ENCODE data around the gene DUSP5. TPM values are rescaled to one million over a fixed set of nuclear protein-coding genes. Genes with fewer than 3 reads are reported as not detected.
"Not testable (repeated sequence)": the region's sequence is repeated elsewhere in the genome, so short reads cannot be mapped to it uniquely, and the experiment has no call there.

DUSP5 gene
- total RNA-seq, 4 donors from 2014 or later, result 0.75 to 2.8 (median 2.5) TPM; not detected in 1

DNA sequence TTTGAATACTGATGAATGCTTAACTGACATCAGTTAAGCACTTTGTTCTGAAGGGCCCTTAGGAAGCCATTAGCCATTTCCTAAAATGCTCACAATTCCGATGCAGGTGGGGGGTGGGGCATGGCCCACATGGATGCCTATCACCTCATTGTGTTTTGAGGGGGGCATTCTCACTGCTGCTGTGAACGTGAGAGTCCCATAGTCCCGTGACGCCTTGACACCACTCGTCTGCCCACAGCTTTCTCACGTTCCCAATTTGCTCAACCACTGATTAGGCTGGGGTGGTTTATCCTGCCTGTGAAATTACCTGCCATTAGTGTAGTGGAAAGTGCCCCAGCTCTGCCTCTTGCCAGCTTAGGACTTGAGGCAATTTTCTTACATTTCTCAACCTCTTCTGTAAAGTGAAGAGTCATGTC, 31.9 kb downstream of the DUSP5 start:
- Histone ChIP-seq H3K4me3 (no peak overlapping the region), H3K9me3 (no peaks in the 10 kb centered on the region), H3K4me1 (no peaks in the 10 kb centered on the region), H3K27me3 (peaks cover 13 to 14% (median 13%) of the 10 kb centered on the region in 3 donors), H3K27ac (no peak overlapping the region), H3K36me3 (no peaks in the 10 kb centered on the region)
- TF ChIP-seq, protein P1, sequence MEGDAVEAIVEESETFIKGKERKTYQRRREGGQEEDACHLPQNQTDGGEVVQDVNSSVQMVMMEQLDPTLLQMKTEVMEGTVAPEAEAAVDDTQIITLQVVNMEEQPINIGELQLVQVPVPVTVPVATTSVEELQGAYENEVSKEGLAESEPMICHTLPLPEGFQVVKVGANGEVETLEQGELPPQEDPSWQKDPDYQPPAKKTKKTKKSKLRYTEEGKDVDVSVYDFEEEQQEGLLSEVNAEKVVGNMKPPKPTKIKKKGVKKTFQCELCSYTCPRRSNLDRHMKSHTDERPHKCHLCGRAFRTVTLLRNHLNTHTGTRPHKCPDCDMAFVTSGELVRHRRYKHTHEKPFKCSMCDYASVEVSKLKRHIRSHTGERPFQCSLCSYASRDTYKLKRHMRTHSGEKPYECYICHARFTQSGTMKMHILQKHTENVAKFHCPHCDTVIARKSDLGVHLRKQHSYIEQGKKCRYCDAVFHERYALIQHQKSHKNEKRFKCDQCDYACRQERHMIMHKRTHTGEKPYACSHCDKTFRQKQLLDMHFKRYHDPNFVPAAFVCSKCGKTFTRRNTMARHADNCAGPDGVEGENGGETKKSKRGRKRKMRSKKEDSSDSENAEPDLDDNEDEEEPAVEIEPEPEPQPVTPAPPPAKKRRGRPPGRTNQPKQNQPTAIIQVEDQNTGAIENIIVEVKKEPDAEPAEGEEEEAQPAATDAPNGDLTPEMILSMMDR (IDR thresholded peaks at IDR 0.05 in 4 of 5, conservative IDR thresholded peaks at IDR 0.05 in 1 of 5), result no peak
- no peak for TF ChIP-seq POLR2A (IDR thresholded peaks at IDR 0.05)
- DNase-seq (no peak), ATAC-seq (no peak)
- intact Hi-C loops (cut with DNase I; ENCODE audit: low total_unique reads) (no loop called here), in situ Hi-C loops (cut with MboI; ENCODE audit: low sequenced_read_pairs in 4 of 4) (loop anchor here in 2 of 4 donors (25.0 kb wide), 1 partner anchor 642 kb away; no protein-coding TSS in a partner anchor)

DNA sequence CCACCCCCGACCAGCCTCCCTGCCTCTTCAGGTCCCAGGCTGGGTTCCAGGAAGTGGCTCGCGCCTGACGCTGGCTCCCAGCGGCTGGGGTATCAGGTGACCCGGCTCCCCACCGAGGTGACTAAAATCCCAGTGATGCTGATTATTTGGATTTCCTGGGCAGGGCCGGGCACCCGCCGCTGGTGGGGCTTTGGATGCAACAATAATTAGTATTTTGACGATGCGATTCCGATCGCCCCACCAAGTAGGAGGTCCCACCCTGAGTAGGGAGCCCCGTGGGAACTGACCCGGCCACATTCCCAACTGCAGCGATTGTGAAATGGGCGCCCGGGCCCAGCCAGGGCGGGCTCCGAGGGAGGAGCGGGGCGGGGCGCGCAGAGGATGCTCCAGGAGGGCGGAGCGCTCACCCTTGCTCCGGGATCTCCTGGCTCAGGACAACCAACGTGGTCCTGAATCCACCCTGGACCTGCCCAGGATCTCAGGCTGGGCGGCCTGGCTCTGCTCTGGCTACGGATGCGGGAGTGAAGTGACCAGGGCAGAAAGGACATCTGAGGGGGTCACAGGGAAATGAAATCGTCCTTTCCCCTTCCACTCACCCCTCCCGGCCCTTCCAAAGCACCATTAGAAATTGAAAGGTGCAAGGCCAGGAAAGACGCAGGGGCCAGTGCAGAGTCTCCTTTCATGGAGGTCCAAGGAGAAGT, 32.6 kb downstream of the DUSP5 start:
- intact Hi-C loops (cut with DNase I; ENCODE audit: low total_unique reads) (no loop called here), in situ Hi-C loops (cut with MboI; ENCODE audit: low sequenced_read_pairs in 4 of 4) (loop anchor here in 2 of 4 donors (25.0 kb wide), 1 partner anchor 643 kb away; no protein-coding TSS in a partner anchor)
- no peak overlapping the region for H3K27ac ChIP-seq
- no peaks in the 10 kb centered on the region for H3K9me3 ChIP-seq
- TF ChIP-seq POLR2A (IDR thresholded peaks at IDR 0.05), result no peak
- TF ChIP-seq, protein P1 (IDR thresholded peaks at IDR 0.05 in 4 of 5, conservative IDR thresholded peaks at IDR 0.05 in 1 of 5), result no peak
- ATAC-seq (no peak), DNase-seq (peak in 1 of 2 donors; percentile 16)
- H3K4me3 ChIP-seq, result peak overlapping the region; percentile 28 to 43 (median 30)
- no peaks in the 10 kb centered on the region for H3K36me3 ChIP-seq
- H3K27me3 ChIP-seq, result peaks cover 13 to 17% (median 14%) of the 10 kb centered on the region in 3 donors
- no peaks in the 10 kb centered on the region for H3K4me1 ChIP-seq

DNA sequence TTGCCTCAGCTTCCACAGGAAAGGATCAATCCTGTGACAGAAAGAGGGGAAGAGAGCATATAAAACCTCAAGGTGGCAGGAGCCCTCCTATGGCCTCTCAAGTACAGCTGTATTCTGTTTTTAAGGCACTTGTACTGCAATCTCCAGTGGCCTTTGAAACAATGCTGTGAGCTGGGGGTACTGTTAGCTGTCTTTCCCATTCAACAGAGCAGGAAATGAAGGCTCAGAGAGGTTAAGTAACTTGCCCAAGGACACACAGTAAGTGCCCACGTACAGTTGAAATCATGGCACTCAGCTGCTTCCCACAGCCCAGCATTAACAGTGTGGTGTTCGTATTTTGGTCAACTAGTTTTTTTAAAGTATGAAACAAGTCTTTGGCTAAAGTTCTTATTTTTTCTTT, 34.0 kb downstream of the DUSP5 start:
- intact Hi-C loops (cut with DNase I; ENCODE audit: low total_unique reads), result no loop called here
- Histone ChIP-seq H3K36me3 (no peaks in the 10 kb centered on the region), H3K4me3 (no peak overlapping the region), H3K27ac (no peak overlapping the region), H3K27me3 (peaks cover 13 to 25% (median 14%) of the 10 kb centered on the region in 3 donors), H3K4me1 (no peaks in the 10 kb centered on the region), H3K9me3 (no peaks in the 10 kb centered on the region)
- ATAC-seq, result no peak
- DNase-seq, result no peak
- in situ Hi-C loops (cut with MboI; ENCODE audit: low sequenced_read_pairs in 4 of 4), result loop anchor here in 2 of 4 donors (25.0 kb wide), 1 partner anchor 644 kb away; no protein-coding TSS in a partner anchor
- TF ChIP-seq POLR2A (IDR thresholded peaks at IDR 0.05), result no peak
- TF ChIP-seq, protein P1 (IDR thresholded peaks at IDR 0.05 in 4 of 5, conservative IDR thresholded peaks at IDR 0.05 in 1 of 5), result no peak

GRCh38 chr10:110532628-110533027, 34.9 kb downstream of the DUSP5 start:
- in situ Hi-C loops (cut with MboI; ENCODE audit: low sequenced_read_pairs in 4 of 4), result loop anchor here in 2 of 4 donors (25.0 kb wide), 1 partner anchor 645 kb away; no protein-coding TSS in a partner anchor
- H3K4me3 ChIP-seq; H3K36me3 ChIP-seq; ATAC-seq; intact Hi-C loops (cut with DNase I; ENCODE audit: low total_unique reads); DNase-seq; H3K4me1 ChIP-seq; H3K27ac ChIP-seq; H3K9me3 ChIP-seq: not testable (repeated sequence)
- H3K27me3 ChIP-seq, result peaks cover 13 to 25% (median 14%) of the 10 kb centered on the region in 3 donors

DNA sequence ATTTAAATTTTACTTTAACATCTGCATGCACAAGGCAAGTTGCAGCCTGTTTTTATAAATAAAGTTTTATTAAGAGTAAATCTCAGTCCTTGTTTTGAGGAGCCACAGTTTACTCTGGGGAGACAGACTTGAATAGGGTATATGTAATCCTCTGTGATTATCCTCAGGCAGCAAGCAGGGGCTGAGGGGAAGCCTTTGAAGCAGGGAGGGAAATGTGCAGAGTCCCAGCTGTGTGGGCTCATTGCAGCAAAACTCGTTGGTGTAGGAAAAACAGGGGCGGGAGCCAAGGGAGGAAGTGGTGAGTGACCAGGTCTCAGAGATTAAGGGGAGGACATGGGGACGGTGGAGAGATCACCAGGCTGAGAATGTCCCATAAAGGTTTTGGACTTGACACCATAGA, 35.4 kb downstream of the DUSP5 start:
- DNase-seq (no peak), ATAC-seq (no peak)
- in situ Hi-C loops (cut with MboI; ENCODE audit: low sequenced_read_pairs in 4 of 4) (loop anchor here in 2 of 4 donors (25.0 kb wide), 1 partner anchor 646 kb away; no protein-coding TSS in a partner anchor), intact Hi-C loops (cut with DNase I; ENCODE audit: low total_unique reads) (no loop called here)
- Histone ChIP-seq H3K36me3 (no peaks in the 10 kb centered on the region), H3K4me3 (no peak overlapping the region), H3K27me3 (peaks cover 13 to 25% (median 14%) of the 10 kb centered on the region in 3 donors), H3K9me3 (no peaks in the 10 kb centered on the region), H3K27ac (no peak overlapping the region), H3K4me1 (no peaks in the 10 kb centered on the region)
- no peak for TF ChIP-seq POLR2A (IDR thresholded peaks at IDR 0.05)
- TF ChIP-seq, protein P1 (IDR thresholded peaks at IDR 0.05 in 4 of 5, conservative IDR thresholded peaks at IDR 0.05 in 1 of 5), result no peak
